ENCODE results near the gene RPS6KB2.
"Not testable (repeated sequence)": the region's sequence is repeated elsewhere in the genome, so short reads cannot be mapped to it uniquely, and the experiment has no call there.

Gene RPS6KB2

DNA sequence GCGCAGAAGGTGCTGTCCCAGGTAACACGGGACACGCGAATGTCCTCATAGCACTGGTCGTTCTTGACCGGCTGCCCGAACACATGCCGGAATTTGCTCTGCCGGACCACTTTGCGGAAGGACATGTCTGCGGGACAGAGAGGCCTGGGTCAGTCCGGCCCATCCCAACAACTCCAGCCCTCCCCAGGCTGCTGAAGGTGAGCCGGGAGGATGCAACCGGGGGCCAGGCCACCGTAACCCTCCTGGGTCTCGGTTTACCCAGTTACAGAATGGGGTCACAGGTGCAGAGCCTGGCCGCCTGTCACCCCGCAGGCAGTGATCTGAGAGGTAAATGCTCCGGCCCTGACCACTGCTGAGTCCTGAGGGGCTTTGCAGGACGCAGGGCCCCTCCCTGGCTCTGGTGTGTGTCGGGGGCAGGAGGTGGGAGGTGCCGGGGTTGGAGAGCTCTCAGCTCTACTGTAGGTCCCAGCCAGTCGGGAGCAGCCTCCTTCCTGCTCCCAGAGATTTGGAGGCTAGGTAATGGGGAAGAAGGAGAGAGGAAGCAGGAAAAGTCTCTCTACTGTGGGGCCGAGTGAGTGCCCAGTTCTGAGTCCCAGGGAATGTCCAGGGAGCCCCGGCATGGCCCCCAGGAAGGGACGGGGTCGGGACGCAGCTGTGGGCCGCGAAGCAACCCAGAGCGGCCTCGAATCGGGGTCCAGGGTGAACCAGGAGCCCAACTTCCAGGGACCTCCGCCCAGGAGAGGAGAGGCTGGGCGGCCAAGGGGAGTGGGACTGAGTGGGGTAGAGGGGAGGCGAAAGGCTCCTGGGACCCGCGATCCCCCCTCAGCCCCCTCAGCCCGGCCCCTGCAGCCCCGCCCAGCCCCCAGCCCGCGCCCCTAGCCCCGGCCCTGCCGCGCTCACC is 14.5 kb downstream of the RPS6KB2 start:
- no peak for DNase-seq (ENCODE audit: low spot score)

DNA sequence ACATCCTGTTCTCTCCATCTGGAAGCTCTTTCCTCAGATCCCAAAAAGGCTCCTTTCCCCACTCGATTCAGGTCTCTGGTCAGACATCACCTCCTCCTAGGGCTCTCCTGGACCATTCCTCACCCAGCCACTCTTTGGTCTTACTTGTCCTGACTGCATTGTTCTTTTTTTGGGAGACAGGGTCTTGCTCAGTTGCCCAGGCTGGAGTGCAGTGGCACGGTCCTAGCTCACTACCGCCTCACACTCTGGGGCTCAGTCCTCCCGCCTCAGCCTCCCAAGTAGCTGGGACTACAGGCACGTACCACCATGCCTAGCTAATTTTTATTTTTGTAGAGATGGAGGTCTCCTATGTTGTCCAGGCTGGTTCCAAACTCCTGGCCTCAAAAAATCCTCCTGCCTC is 17.2 kb downstream of the RPS6KB2 start:
- no peak for DNase-seq (ENCODE audit: low spot score)

DNA sequence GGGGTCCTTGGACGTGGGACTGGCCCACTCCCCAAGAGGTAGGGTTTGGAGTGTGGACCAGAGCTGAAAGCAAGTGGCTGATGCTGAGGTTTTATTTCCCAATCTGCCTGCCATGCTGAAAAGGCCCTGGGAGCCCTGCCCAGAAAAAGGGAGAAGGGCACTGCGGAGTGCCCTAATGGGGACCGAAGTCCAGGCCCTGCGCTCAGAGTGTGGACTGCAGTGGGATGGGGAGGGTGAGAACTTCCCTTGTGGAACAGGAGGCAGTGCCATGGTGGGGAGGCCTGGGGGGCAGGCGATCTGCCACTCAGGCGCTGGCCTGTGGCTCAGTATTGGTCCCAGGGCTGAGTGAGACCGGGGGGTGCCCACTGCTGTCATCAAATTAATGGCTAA is 19.9 kb downstream of the RPS6KB2 start:
- no peak for DNase-seq (ENCODE audit: low spot score)

DNA sequence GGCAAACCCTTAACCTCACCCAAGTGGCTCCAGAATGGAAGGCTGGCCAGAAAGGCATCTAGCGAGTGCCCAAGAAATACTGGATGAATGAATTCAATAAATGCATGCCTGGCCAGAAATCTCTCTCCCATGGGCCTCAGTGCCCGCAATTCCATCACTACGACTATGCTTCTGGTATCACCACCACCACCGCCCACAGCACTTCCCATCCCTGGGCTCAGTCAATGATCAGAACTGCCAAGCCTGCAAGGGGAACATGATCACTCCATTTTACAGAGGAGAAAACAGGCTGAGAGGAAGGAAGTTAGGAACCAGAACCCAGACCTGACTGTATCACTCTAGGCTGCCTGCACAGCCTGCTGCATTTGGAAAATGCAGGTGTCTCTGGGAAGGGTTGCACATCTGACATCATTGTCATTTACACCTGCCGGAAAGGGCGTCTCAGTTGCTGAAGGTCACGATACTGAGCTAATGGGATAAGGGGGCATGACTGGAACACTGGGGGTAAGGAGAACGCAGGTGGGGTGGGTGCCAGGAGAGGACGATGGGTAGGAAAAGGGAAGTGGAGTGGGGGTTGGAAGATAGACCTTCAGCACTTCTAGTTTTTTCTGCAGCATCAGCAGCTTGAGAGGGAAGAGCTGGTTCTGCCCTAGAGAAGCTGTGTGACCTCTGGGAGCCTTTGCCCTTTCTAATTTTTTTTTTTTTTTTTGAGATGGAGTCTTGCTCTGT is 21.0 kb downstream of the RPS6KB2 start:
- peak; percentile 52 for DNase-seq (ENCODE audit: low spot score)

DNA sequence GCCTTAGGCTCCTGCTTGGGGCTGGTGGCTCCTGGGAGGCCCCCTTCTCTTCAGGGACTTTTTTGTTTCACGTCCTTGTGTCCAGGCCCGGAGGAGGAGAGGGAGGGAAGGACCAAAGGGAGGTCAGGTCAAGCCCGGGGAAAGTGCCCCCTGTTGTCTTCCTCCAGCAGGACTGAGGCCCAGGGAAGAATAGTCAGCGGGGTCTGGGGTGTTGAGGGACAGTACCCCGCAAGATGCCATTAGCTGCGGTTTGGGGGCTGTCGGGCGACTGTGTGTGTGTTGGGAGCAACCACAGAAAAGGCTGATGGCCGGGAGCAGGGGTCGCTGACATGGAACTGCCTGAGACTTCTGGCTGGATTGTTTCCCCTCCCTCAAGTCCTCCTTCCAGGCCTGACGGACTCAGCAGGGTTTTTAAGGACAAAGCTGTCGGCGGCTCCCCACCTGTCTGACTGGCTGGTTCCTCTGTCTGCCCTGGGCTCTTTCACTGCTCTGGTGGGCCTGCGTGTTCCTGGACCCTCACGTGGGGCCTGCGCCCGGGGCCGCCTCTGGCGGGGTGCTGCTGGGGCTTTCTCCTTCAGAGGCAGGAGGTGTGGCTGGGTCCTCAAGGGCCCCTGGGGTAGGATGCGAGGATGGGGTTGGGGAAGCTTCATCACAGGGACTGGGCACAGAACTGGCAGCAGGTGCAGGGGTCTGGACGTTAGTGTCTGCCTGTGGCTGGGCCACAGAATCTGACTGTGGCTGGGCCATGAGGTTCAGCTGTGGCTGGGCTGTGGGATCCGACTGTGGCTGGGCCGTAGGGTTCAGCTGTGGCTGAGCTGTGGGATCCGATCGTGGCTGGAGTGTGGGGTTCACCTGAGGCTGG is 22.7 kb downstream of the RPS6KB2 start:
- no peak for DNase-seq (ENCODE audit: low spot score)

DNA sequence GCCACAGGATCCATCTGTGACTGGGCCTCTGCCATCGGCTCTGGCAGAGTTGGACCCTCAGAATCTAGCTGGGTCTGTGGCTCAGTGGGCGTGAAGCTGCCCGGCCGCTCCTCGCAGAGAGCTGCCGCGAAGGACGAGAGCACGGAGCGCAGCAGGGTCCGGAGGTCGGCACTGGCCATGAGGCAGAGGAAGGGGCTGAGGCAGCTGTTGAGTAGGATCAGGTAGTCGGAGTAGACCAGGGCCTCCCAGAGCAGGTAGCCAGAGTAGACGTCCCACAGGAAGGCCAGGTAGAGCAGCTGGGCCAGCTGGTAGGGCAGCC is 23.3 kb downstream of the RPS6KB2 start:
- no peak for DNase-seq (ENCODE audit: low spot score)

DNA sequence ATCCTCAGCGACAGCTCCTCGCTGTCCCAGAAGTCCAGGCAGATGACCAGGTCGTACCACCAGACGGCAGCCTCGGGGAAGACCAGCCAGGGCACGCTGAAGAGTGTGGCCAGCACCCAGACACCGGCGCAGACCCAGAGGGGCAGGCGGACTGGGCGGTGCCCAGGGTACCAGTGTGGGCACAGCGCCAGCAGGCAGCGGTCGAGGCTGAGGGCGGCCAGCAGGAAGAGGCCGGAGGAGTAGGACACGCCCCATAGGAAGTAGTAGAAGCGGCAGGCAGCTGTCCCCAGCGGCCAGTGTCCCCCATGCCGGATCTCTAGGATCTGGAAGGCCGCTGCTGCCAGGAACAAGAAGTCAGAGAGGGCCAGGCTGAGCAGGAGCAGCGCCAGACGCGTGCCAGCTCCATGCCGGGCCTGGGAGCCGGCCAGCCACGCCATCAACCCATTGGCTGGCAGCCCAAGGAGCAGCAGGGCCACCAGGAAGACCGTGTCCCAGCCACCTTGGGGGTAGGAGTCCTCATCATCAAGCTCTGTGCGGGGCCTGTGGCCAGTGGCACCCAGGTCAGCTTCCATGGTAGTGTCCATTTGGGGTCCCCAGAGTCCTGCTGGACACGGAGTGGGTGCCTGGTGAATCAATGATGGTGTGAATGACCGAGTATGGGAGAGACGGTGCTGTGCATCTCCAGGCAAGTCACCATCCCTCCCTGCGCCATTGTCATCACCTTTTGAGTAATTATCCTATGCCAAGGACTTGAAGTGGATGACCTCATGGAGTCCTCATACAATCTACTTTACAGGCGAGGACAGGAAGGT is 24.1 kb downstream of the RPS6KB2 start, which contains the start of gene GPR152:
GPR152 (minus strand) TSS at position 589 of the 812 bp plus-strand sequence; CDS start at position 584, 5 bp downstream.
- no peak for DNase-seq (ENCODE audit: low spot score)

DNA sequence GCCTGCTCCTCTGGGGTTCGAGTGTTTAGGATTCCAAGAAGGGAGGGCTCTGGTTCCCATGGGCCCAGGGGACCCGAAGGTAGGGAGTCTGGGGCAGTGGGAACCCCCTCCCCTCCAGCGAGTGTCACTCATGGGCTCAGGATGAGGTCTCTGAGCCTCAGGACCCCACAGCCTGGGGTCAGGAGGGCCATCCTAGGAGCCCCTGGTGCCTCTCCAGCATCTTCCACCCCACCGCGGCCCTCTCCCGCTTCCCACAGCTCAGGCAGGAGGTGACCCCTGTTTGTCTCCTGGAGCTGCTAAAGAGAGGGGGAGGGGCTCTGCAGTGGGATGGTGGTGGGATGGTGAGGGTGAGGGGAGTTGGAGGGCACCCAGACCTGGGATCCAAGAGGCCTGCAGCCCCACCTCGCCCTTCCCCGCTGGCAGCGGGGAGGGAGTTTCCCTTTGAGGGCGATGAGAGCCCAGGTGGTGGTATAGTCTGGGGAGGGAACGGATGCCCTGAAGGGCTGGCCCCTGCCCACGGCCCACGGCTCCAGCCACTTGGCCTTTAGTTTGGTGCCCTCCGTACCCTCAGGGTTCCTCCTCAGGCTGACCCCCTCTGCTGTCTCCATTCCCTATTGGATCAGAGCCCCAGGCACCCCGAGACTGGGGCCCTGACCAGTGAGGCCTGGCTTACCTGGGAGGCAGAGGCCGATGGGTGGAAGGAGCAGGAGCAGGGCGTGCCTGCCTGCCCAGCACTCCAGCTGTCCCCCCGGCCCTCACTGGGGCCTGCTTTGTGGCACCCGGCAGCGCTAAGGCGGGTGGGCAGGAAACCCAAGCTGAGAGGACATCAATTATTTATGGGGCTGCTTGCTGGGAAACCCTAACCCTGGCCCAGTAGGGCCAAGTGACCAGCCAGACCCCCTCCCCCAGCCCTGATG is 25.8 kb downstream of the RPS6KB2 start:
- DNase-seq (ENCODE audit: low spot score): no peak

DNA sequence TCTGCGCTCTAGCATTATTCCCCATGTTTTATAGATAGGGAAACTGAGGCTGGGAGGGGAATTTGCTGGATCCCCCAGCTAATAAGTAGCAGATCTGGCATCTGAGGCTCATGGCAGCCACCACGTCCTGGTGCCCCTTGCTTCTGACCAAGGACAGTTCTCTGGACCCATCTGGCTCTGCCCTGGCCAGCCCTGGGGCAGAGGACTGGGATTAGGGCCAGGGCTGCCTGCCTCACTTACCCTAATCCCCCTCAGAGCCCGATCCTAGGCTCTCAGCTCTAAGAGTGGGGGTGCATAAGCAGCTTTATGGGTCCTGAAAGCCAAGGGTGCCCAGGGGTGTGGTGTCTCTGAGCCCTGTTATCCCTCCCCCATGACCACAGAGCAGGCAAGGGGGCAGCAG is 26.8 kb downstream of the RPS6KB2 start, which contains the start of gene CABP4:
CABP4 (plus strand) TSS at position 301 of the 400 bp plus-strand sequence; CDS start at position 371, 70 bp downstream.
- no peak for DNase-seq (ENCODE audit: low spot score)

DNA sequence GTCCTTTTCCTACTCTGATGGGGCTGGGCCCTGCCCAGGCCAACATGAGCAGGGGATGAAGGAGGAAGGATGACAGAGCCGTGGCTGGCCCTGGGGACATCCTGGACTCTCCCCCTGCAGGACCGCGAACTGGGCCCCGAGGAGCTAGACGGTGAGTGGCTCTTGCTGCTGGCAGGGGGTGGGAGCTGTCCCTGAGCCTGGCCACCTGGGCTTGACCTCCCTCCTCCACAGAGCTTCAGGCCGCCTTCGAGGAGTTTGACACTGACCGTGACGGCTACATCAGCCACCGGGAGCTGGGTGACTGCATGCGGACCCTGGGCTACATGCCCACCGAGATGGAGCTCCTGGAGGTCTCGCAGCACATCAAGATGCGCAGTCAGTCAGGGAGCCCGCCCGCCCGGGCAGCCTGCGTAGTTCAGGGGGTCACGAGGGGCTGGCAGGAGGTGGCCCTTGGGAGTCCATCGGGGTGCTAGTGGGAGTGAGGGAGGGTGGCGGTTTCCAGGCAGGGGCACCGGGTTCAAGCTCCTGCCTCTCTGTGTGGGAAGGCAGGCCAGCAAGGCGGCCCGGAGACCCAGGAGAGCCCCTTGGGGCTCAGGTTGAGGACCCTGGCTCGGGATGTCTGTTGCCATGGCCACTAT is 27.9 kb downstream of the RPS6KB2 start:
- DNase-seq (ENCODE audit: low spot score): no peak

DNA sequence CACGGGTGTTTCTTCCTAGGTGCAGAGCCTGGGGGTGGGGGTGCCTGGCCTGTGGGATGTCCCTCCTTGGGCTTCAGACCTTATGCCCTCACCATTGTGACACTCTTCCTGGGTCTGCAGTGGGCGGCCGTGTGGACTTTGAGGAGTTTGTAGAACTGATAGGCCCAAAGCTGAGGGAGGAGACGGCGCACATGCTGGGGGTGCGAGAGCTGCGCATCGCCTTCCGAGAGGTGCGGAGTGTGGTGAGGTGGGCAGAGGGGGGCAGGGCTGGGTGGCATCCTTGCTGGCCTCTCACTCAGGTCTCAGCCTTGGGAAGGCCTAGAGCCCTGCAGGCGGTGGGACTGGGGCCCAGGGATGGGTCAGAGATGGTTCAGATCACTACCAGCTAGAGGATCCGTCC is 29.2 kb downstream of the RPS6KB2 start:
- DNase-seq (ENCODE audit: low spot score): no peak

DNA sequence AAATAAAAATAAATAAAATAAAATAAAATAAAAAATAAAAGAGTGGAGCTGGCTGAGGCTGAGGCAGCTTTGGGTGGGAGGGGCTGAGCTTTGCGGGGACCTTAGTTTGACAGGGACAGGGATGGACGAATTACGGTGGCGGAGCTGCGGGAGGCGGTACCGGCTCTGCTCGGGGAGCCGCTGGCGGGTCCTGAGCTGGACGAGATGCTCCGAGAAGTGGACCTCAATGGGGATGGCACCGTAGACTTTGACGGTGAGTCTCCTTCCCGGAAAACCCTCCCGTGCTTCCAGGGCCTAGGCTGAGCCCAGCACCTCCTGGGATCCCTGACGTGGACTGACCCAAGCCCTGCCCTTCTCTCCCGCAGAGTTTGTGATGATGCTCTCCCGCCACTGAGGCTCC is 30.0 kb downstream of the RPS6KB2 start:
- DNase-seq (ENCODE audit: low spot score): no peak

DNA sequence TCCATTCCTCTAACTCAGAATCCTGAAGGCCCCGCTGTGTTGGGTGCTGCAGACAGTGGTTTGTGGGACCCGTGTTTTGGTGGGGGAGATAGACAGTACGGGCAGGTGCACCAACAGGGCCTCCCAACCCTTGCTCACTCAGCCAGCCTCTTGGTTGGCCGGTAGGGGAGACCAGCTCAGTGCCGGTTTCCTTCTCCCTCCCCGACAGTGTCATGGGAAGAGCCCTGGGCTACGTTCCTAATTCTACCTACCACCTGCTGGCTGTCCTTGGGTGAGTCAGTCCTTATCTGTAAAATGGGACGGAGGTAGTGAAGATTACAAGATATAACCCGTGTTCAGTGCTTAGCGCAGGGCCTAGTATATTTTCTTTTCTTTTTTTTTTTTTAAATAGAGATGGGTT is 34.9 kb downstream of the RPS6KB2 start:
- DNase-seq (ENCODE audit: low spot score): no peak

DNA sequence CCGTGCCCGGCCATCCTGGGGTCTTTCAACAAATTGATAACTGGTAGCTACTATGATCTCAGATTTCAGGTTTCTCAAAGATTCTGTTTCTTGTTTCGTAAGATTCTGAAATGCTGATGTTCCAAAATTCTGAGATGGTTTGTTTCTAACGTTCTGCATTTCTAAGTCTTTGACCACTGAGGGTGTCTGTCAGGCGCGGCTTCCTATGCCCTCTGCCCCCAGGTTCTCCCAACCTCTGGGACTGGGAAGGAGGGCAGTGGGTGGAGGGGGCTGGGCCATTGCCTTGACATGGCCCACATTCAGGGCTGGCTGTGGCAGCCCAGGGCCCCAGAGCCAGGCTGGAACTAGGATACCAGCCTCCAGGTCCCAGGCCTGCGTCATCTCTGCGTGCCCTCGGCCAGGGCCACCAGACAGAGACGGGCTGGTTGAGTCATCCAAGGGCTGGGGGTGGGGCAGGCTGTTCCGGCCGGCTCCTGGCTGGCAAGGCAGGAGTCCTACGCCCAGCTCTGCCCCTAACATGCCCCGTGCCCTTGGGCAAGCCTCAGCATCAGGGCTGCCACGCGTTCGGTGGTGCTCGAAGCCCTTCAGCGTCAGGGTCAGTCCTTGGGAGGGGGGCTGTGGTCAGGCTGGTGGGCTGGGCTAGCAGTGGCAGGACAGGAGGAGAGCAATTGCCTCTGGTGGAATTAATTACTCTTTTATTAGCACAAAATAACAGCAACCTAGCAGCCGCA is 35.6 kb downstream of the RPS6KB2 start:
- DNase-seq (ENCODE audit: low spot score): no peak

DNA sequence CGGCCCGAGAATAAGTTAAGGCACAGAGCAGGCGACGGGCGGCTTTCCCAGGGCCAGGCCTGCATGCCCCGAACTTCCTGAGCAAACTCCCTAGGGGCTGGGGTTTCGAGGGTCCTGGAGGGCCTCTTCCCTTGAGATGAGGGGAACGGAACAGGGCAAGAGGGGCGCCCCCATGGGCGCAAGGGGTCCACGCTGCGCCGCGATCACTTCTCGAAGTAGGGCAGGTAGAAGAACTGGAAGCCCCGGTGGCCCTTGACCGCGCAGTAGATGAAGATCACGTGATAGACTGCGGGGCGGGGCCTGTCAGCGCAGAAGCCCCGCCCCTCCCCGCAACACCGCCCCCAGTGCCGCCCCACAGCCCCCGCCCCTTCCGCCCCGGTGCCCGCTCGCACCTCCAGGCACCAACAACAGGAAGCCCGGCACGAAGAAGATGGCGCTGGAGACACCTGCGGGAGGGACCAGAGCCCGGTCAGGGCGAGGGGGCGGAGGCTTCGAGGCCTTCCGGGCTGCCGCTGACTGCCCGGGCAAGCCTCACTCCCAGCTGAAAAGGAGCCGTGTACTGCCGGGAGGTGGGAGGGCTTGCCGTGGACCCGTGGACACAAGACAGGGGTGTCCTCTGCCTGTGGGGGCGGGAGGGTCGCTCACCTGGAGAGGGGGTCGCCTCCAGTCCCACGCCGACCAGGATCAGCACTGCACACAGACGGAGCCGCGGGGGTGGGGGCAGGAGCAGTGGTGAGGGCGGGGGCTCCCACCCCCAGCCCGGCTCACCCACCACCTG is 36.3 kb downstream of the RPS6KB2 start:
- peak; percentile 74 for DNase-seq (ENCODE audit: low spot score)

DNA sequence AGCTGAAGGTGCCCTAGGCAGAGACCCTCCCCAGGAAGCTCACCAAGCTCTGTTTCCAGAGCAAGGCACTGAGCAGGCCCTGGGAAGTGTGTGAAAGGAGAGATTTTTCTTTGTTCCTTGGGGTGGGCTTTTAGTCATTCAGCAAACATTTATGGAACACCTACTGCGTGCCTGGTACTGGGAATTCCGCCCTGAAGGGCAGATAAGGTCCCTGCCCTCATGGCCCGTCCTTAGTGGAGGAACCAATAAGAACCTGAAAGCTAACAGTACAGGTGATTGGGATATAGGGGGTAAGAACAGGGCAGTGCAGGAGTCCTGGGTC is 36.9 kb downstream of the RPS6KB2 start:
- no peak for DNase-seq (ENCODE audit: low spot score)

DNA sequence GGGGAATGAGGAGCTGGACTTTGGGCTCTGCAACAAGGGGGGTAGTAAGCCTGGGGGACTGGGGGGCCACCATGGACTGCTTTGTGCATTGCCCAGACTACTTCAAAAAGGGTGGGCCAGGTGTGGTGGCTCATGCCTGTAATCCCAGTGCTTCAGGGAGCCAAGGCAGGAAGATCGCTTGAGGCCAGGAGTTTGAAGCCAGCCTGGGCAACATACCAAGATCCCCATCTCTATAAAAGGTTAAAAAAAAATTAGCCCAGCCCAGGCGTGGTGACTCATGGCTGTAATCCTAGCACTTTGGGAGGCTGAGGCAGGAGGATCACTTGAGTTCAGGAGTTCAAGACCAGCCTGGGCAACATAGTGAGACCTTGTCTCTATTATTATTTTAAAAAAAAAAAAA is 37.2 kb downstream of the RPS6KB2 start:
- DNase-seq (ENCODE audit: low spot score): not testable (repeated sequence)

DNA sequence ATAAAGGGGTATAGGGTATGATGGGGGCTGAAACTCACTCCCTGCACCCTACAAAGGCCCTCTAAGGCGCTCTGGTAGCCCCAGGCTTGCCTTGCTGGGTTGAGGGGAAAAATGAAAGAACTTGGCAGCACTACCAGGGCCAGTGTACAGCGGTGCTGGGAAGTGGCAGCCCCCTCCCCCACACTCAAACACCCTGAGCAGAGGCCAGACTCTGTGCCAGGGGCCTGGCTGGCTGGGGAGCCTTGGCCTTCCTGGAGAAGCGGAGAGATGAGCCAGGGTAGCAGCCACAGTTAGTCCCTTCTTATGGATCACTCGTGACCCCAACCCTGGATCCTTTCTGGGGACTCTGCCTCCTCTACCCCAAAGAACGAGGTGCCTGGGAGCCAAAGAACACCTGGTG is 38.1 kb downstream of the RPS6KB2 start:
- DNase-seq (ENCODE audit: low spot score): no peak

Data from pons (tissue), 1 donor.